Fibroblast of villous mesenchyme (primary cell): Measurements from ENCODE around the gene RHBDF1. TPM values are rescaled to one million over a fixed set of nuclear protein-coding genes. Genes with fewer than 3 reads are reported as not detected.

ENCODE experiments used
- DNase-seq: peaks from one replicate; pipeline ENCODE4 v3.0.0-alpha.2; 2010; ENCODE audit warnings: low read depth
- H3K4me3 ChIP-seq: 2 replicates; pipeline ENCODE4 v1.5.1; 2011; ENCODE audit warnings: low read depth, mild to moderate bottlenecking, low read length
- CTCF ChIP-seq: IDR thresholded peaks from 2 replicates; pipeline ENCODE4 v1.5.1; 2012; ENCODE audit warnings: low read depth, mild to moderate bottlenecking, low read length; ENCODE audit not compliant: insufficient read depth
- total RNA-seq: library from RNA; depleted of rRNA; stranded (reverse); fragments of >200 nt; gene quantifications from 2 replicates; pipeline ENCODE4 v1.2.3, GENCODE V29; 2012

RHBDF1 gene
- total RNA-seq, 1 donor = 32.8 TPM

DNA sequence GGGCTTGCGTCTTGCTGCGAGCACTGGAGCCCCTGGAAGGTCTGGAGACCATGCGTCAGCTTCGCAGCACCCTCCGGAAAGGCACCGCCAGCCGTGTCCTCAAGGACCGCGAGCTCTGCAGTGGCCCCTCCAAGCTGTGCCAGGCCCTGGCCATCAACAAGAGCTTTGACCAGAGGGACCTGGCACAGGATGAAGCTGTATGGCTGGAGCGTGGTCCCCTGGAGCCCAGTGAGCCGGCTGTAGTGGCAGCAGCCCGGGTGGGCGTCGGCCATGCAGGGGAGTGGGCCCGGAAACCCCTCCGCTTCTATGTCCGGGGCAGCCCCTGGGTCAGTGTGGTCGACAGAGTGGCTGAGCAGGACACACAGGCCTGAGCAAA is 13.0 kb upstream of the RHBDF1 start:
- H3K4me3 ChIP-seq = no peak overlapping the region
- TF ChIP-seq CTCF = no peak
- DNase-seq = no peak

GRCh38 chr16:84718-85406 is 12.4 kb upstream of the RHBDF1 start:
- no peak overlapping the region for H3K4me3 ChIP-seq
- no peak for TF ChIP-seq CTCF
- peak; percentile 91 for DNase-seq

GRCh38 chr16:83781-84615 is 11.6 kb upstream of the RHBDF1 start:
- DNase-seq = no peak
- peak; percentile 8 for TF ChIP-seq CTCF
- H3K4me3 ChIP-seq = no peak overlapping the region

DNA sequence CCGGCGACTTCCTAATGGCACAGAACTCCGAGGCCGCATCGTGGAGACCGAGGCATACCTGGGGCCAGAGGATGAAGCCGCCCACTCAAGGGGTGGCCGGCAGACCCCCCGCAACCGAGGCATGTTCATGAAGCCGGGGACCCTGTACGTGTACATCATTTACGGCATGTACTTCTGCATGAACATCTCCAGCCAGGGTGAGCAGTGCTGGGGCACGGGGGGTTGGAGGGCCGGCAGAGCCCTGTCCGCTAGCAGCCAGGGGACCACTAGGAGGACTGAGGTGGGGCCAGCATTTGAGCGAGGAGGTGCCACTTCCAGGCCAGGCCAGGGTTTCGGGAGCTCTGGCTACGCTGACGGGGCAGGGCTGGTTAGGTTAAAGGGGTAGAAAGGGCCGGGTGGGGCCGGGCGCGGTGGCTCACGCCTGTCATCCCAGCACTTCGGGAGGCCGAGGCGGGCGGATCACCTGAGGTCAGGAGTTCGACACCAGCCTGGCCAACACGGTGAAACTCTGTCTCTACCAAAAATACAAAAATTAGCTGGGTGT is 10.7 kb upstream of the RHBDF1 start:
- no peak for DNase-seq
- no peak overlapping the region for H3K4me3 ChIP-seq
- no peak for TF ChIP-seq CTCF

DNA sequence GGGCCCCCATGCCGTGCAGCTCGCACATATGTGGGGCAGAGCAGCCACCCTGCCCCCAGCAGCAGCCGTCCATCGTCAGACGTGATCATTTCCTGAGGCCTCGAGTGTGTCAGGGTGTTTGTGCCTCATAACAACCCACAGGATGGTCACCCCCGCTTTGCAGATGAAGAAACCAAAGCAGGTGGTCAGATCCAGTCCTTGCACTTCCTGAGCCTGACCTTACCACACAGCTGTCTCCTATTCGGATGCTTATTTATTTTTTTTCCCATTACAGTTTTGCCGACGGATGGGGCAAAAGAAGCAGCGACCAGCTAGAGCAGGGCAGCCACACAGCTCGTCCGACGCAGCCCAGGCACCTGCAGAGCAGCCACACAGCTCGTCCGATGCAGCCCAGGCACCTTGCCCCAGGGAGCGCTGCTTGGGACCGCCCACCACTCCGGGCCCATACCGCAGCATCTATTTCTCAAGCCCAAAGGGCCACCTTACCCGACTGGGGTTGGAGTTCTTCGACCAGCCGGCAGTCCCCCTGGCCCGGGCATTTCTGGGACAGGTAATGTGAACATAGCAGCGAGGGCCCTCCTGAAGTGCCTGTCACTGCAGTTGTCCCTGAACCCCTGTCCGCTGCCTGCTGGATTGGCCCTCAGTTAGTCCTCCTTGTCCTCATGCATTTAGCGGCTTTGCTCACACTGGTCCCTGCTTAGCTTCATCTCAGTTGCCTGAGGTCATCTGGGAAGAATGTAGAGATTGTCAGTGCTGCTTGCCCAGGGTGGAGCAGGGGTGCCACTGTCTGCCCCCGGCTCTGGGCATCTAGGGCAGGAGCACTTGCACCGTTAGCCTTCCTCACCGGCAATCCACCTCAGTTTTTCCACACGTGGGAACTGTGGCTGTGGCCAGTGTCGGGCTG is 7.0 kb upstream of the RHBDF1 start:
- no peak for DNase-seq
- peak overlapping the region; percentile 68 for H3K4me3 ChIP-seq
- no peak for TF ChIP-seq CTCF

- DNase-seq = peak; percentile 73
These were observed 6.2 kb upstream of the RHBDF1 start for GRCh38 chr16:78444-79150.

More at GRCh38 chr16:78444-79150, 6.2 kb upstream of the RHBDF1 start:
- peak overlapping the region; percentile 68 for H3K4me3 ChIP-seq
- no peak for TF ChIP-seq CTCF
